H9 (cell line): ENCODE measurements around the gene ZBTB22. TPM values are rescaled to one million over a fixed set of nuclear protein-coding genes. Genes with fewer than 3 reads are reported as not detected.

ENCODE experiments used
- DNase-seq: peaks from one replicate; pipeline ENCODE4 v3.0.0-alpha.2; 2017
- H2AFZ ChIP-seq: one replicate; pipeline ENCODE4 v1.6.1; 2013; ENCODE audit warnings: mild to moderate bottlenecking, low read length, control low read depth, moderate library complexity
- H2AK5ac ChIP-seq: 2 replicates; pipeline ENCODE4 v1.6.1; 2013; ENCODE audit warnings: low read length, control low read depth, mixed read lengths; ENCODE audit not compliant: insufficient read length
- H2BK120ac ChIP-seq: one replicate; pipeline ENCODE4 v1.6.1; 2013; ENCODE audit warnings: low read depth, mild to moderate bottlenecking, low read length, control low read depth, inconsistent platforms; ENCODE audit not compliant: poor library complexity, severe bottlenecking
- H2BK12ac ChIP-seq: 2 replicates; pipeline ENCODE4 v1.6.1; 2013; ENCODE audit warnings: low read length, control low read depth, mixed read lengths, low read depth; ENCODE audit not compliant: insufficient read length
- H2BK15ac ChIP-seq: 2 replicates; pipeline ENCODE4 v1.6.1; 2013; ENCODE audit warnings: low read depth, low read length, control low read depth
- H2BK20ac ChIP-seq: one replicate; pipeline ENCODE4 v1.6.1; 2013; ENCODE audit warnings: low read depth, mild to moderate bottlenecking, low read length, control low read depth, inconsistent platforms; ENCODE audit not compliant: poor library complexity, severe bottlenecking
- H2BK5ac ChIP-seq: 2 replicates; pipeline ENCODE4 v1.6.1; 2013; ENCODE audit warnings: low read length, control low read depth, mixed read lengths; ENCODE audit not compliant: insufficient read length
- H3K14ac ChIP-seq: 2 replicates; pipeline ENCODE4 v1.6.1; 2013; ENCODE audit warnings: low read length, control low read depth; ENCODE audit not compliant: insufficient read depth
- H3K18ac ChIP-seq: 2 replicates; pipeline ENCODE4 v1.6.1; 2013; ENCODE audit warnings: low read depth, mild to moderate bottlenecking, mixed read lengths, low read length, control low read depth; ENCODE audit not compliant: insufficient read length
- H3K23ac ChIP-seq: 2 replicates; pipeline ENCODE4 v1.6.1; 2013; ENCODE audit warnings: low read length, control low read depth, mixed read lengths, low read depth; ENCODE audit not compliant: insufficient read length
- H3K23me2 ChIP-seq: 2 replicates; pipeline ENCODE4 v1.6.1; 2013; ENCODE audit warnings: low read depth, mild to moderate bottlenecking, mixed read lengths, low read length, control low read depth; ENCODE audit not compliant: insufficient read length, poor library complexity, severe bottlenecking
- H3K27ac ChIP-seq: 2 replicates; pipeline ENCODE4 v1.5.1; 2013; ENCODE audit warnings: low read length, control low read depth, mixed read lengths, low read depth; ENCODE audit not compliant: insufficient read length
- H3K27me3 ChIP-seq: 2 replicates; pipeline ENCODE4 v1.6.1; 2013; ENCODE audit warnings: low read length, control low read depth, inconsistent platforms; ENCODE audit not compliant: insufficient read depth
- H3K4ac ChIP-seq: 2 replicates; pipeline ENCODE4 v1.6.1; 2013; ENCODE audit warnings: low read depth, mild to moderate bottlenecking, control low read depth, inconsistent platforms, low read length, moderate library complexity
- H3K4me1 ChIP-seq: 2 replicates; pipeline ENCODE4 v1.6.1; 2013; ENCODE audit warnings: low read length, control low read depth, inconsistent platforms; ENCODE audit not compliant: insufficient read depth
- H3K4me2 ChIP-seq: 2 replicates; pipeline ENCODE4 v1.6.1; 2013; ENCODE audit warnings: low read length, control low read depth, mixed read lengths; ENCODE audit not compliant: insufficient read length, insufficient read depth
- H3K56ac ChIP-seq: 2 replicates; pipeline ENCODE4 v1.6.1; 2013; ENCODE audit warnings: low read depth, mild to moderate bottlenecking, mixed read lengths, low read length, control low read depth; ENCODE audit not compliant: insufficient read length
- H3K79me1 ChIP-seq: 2 replicates; pipeline ENCODE4 v1.6.1; 2013; ENCODE audit warnings: low read depth, mild to moderate bottlenecking, moderate library complexity, low read length, control low read depth, inconsistent platforms; ENCODE audit not compliant: insufficient read depth, poor library complexity, severe bottlenecking
- H3K79me2 ChIP-seq: 2 replicates; pipeline ENCODE4 v1.6.1; 2013; ENCODE audit warnings: low read length, control low read depth, inconsistent platforms; ENCODE audit not compliant: insufficient read depth
- H3K9ac ChIP-seq: 2 replicates; pipeline ENCODE4 v1.6.1; 2013; ENCODE audit warnings: low read length, control low read depth, mixed read lengths; ENCODE audit not compliant: insufficient read length; ENCODE audit errors: extremely low read depth
- H3K9me3 ChIP-seq: one replicate; pipeline ENCODE4 v1.6.1; 2013; ENCODE audit warnings: low read depth, low read length, inconsistent platforms; ENCODE audit not compliant: control insufficient read depth
- H3T11ph ChIP-seq: one replicate; pipeline ENCODE4 v1.6.1; 2013; ENCODE audit warnings: mild to moderate bottlenecking, low read length, control low read depth, inconsistent platforms
- H4K20me1 ChIP-seq: one replicate; pipeline ENCODE4 v1.6.1; 2013; ENCODE audit not compliant: control insufficient read depth, insufficient read length, insufficient read depth
- H4K5ac ChIP-seq: 2 replicates; pipeline ENCODE4 v1.6.1; 2013; ENCODE audit warnings: low read depth, mild to moderate bottlenecking, mixed read lengths, low read length, control low read depth; ENCODE audit not compliant: insufficient read length
- H4K8ac ChIP-seq: replicated peaks from 2 replicates; pipeline ENCODE4 v1.6.1; 2013; ENCODE audit warnings: low read length, control low read depth, mixed read lengths, low read depth; ENCODE audit not compliant: insufficient read length
- H4K91ac ChIP-seq: 2 replicates; pipeline ENCODE4 v1.6.1; 2013; ENCODE audit warnings: low read depth, mild to moderate bottlenecking, moderate library complexity, mixed read lengths, low read length, control low read depth; ENCODE audit not compliant: insufficient read length
- H3K27ac Mint-ChIP-seq, 3 experiments: 2 replicates in 2 of 3; 3 replicates in 1 of 3; pipeline ENCODE4 v1.8.0; 2020 to 2021; ENCODE audit warnings: mixed read lengths in 3 of 3, mild to moderate bottlenecking in 1 of 3, moderate library complexity in 1 of 3
- H3K27me3 Mint-ChIP-seq: 2 replicates; pipeline ENCODE4 v1.8.0; 2021; ENCODE audit warnings: low read depth, mild to moderate bottlenecking, moderate library complexity, mixed read lengths
- H3K36me3 Mint-ChIP-seq, 3 experiments: 2 replicates in 2 of 3; 3 replicates in 1 of 3; pipeline ENCODE4 v1.8.0; 2020 to 2021; ENCODE audit warnings: low read depth in 3 of 3, mixed read lengths in 3 of 3; ENCODE audit not compliant: insufficient read depth in 1 of 3
- H3K4me1 Mint-ChIP-seq, 2 experiments: 2 replicates each; pipeline ENCODE4 v1.8.0; 2020; ENCODE audit warnings: mixed read lengths in 2 of 2
- H3K4me3 Mint-ChIP-seq, 2 experiments: 2 replicates in 1 of 2; 3 replicates in 1 of 2; pipeline ENCODE4 v1.8.0; 2020 to 2021; ENCODE audit warnings: mild to moderate bottlenecking in 2 of 2, mixed read lengths in 2 of 2, moderate library complexity in 1 of 2
- H3K9me3 Mint-ChIP-seq, 2 experiments: 2 replicates in 1 of 2; 3 replicates in 1 of 2; pipeline ENCODE4 v1.8.0; 2020; ENCODE audit warnings: mild to moderate bottlenecking in 2 of 2, mixed read lengths in 2 of 2, moderate library complexity in 1 of 2
- CTCF ChIP-seq: fragments of 200-600 bp; sonication (generic); conservative IDR thresholded peaks from 3 replicates; pipeline ENCODE4 v1.8.0; 2021; ENCODE audit warnings: antibody characterized with exemption, mild to moderate bottlenecking
- WGBS: extraction: QIAGEN DNeasy Blood & Tissue Kit; methylation state at CpG from one replicate; pipeline ENCODE4 v1.1.7; 2013; ENCODE audit warnings: missing lambda C conversion rate, low lambda C conversion rate, mixed read lengths; ENCODE audit not compliant: insufficient read length; ENCODE audit errors: extremely low coverage; 5-methylcytosine and 5-hydroxymethylcytosine counted together
- total RNA-seq: library from RNA; stranded (reverse); gene quantifications from 2 replicates; pipeline ENCODE4 v1.2.1, GENCODE V29; 2021

The ZBTB22 gene
- total RNA-seq, 1 experiment from 2014 or later: 8.1 TPM

GRCh38 chr6:33317419-33317668 is 200 bp downstream of the ZBTB22 start:
- Histone ChIP-seq H3K4me2 (peak overlapping the region; percentile 61), H2AK5ac (no peak overlapping the region), H3K18ac (no peak overlapping the region), H2BK12ac (no peak overlapping the region), H3T11ph (no peak overlapping the region), H2BK5ac (no peak overlapping the region), H2BK120ac (no peak overlapping the region), H3K9me3 (no peaks in the 10 kb centered on the region), H4K8ac (no peak overlapping the region), H4K91ac (no peak overlapping the region), H3K14ac (no peak overlapping the region), H3K4ac (no peak overlapping the region), H3K27me3 (no peaks in the 10 kb centered on the region), H3K79me1 (peaks cover 7% of the 10 kb centered on the region), H4K5ac (no peak overlapping the region), H3K23me2 (peaks cover 35% of the 10 kb centered on the region), H3K56ac (no peak overlapping the region), H2BK20ac (no peak overlapping the region), H3K23ac (no peak overlapping the region), H3K27ac (no peak overlapping the region), H2AFZ (no peak overlapping the region), H4K20me1 (no peaks in the 10 kb centered on the region), H3K9ac (no peak overlapping the region), H2BK15ac (no peak overlapping the region), H3K79me2 (peaks cover 8% of the 10 kb centered on the region; the same call in 1 of the 2 replicates), H3K4me1 (peaks cover 5% of the 10 kb centered on the region; the same call in 1 of the 2 replicates)
- Mint-ChIP-seq H3K27me3 (no peaks in the 10 kb centered on the region; the same call in 1 of the 2 replicates), H3K27ac (peak overlapping the region in 1 of 3 experiments; percentile 76; a peak in 1 of 7 replicates), H3K4me3 (peak overlapping the region; percentile 94 to 98), H3K9me3 (peaks cover 0 to 2% of the 10 kb centered on the region in 2 experiments; a peak in 1 of 5 replicates), H3K36me3 (peaks cover 26 to 47% (median 42%) of the 10 kb centered on the region in 3 experiments), H3K4me1 (peaks cover 59 to 64% of the 10 kb centered on the region in 2 experiments)
- TF ChIP-seq CTCF: no peak
- no CpG with 5 or more reads among the region's 27 CpGs for WGBS
- DNase-seq: no peak
